HAP-1 (cell line): ENCODE data around the gene DPH1.
A peak's percentile ranks its signal among the peaks of the same experiment; 100 is the strongest.

Experiments used
- DNase-seq, 2 experiments: peaks; one replicate each; pipeline ENCODE4 v3.0.0-alpha.2; 2016 to 2020; ENCODE audit warnings: low spot score in 2 of 2
- H3K27me3 ChIP-seq: fragments of 250-450 bp; sonication (Bioruptor Pico); 2 replicates; pipeline ENCODE4 v1.5.1; 2020; ENCODE audit warnings: low read depth, mild to moderate bottlenecking, moderate library complexity
- H3K36me3 ChIP-seq: fragments of 250-450 bp; sonication (Bioruptor Pico); replicated peaks from 2 replicates; pipeline ENCODE4 v1.5.1; 2020; ENCODE audit warnings: mild to moderate bottlenecking
- H3K4me1 ChIP-seq: fragments of 250-450 bp; sonication (Bioruptor Pico); 2 replicates; pipeline ENCODE4 v1.5.1; 2020; ENCODE audit warnings: mild to moderate bottlenecking
- H3K4me3 ChIP-seq: fragments of 250-450 bp; sonication (Bioruptor Pico); 2 replicates; pipeline ENCODE4 v1.5.1; 2020; ENCODE audit warnings: mild to moderate bottlenecking, moderate library complexity
- H3K9me3 ChIP-seq: fragments of 250-450 bp; sonication (Bioruptor Pico); 2 replicates; pipeline ENCODE4 v1.5.1; 2020; ENCODE audit warnings: mild to moderate bottlenecking, moderate library complexity
- in situ Hi-C: fragments of 300-500 bp; cut with MboI; formaldehyde crosslinking; loops from 3 replicates; pipeline ENCODE4 v1.14.3; 2020; ENCODE audit warnings: low sequenced_read_pairs, inconsistent platforms, mixed read lengths

DPH1 gene

GRCh38 chr17:2041561-2042389 lies 11.8 kb downstream of the DPH1 start, which contains the start of gene OVCA2:
Gene OVCA2, plus strand, starts transcription at chr17:2042022. Its CDS starts 26 bp downstream, at chr17:2042048.
- Histone ChIP-seq H3K36me3 (peaks cover 18% of the 10 kb centered on the region), H3K4me1 (peaks cover 5% of the 10 kb centered on the region; the same call in 1 of the 2 replicates), H3K27me3 (no peaks in the 10 kb centered on the region), H3K4me3 (peak within 1 kb of the TSS; percentile 83), H3K9me3 (no peaks in the 10 kb centered on the region)
- in situ Hi-C loops = loop anchor here (25.0 kb wide), 1 partner anchor 404 kb away; the partner anchor contains the start of genes RILP, SCARF1 and SLC43A2
- DNase-seq = peak; percentile 92 to 98

- Histone ChIP-seq H3K9me3 (no peaks in the 10 kb centered on the region), H3K27me3 (no peaks in the 10 kb centered on the region), H3K4me3 (peak overlapping the region; percentile 83), H3K4me1 (peaks cover 5% of the 10 kb centered on the region; the same call in 1 of the 2 replicates), H3K36me3 (peaks cover 18% of the 10 kb centered on the region)
- in situ Hi-C loops = loop anchor here (25.0 kb wide), 1 partner anchor 405 kb away; the partner anchor contains the start of genes RILP, SCARF1 and SLC43A2
- peak in 1 of 2 experiments; percentile 56 for DNase-seq
These were observed 12.5 kb downstream of the DPH1 start for GRCh38 chr17:2042390-2042847.

GRCh38 chr17:2042933-2043332 lies 13.0 kb downstream of the DPH1 start:
- Histone ChIP-seq H3K4me3 (peak overlapping the region; percentile 83), H3K4me1 (peaks cover 5% of the 10 kb centered on the region; the same call in 1 of the 2 replicates), H3K36me3 (peaks cover 18% of the 10 kb centered on the region), H3K27me3 (no peaks in the 10 kb centered on the region), H3K9me3 (no peaks in the 10 kb centered on the region)
- in situ Hi-C loops = loop anchor here (25.0 kb wide), 1 partner anchor 406 kb away; the partner anchor contains the start of genes RILP, SCARF1 and SLC43A2
- no peak for DNase-seq

- in situ Hi-C loops = loop anchor here (25.0 kb wide), 1 partner anchor 406 kb away; the partner anchor contains the start of genes RILP, SCARF1 and SLC43A2
These were observed 13.8 kb downstream of the DPH1 start for GRCh38 chr17:2043785-2044184.

GRCh38 chr17:2044263-2044894 lies 14.4 kb downstream of the DPH1 start:
- Histone ChIP-seq H3K36me3 (peaks cover 18% of the 10 kb centered on the region), H3K9me3 (no peaks in the 10 kb centered on the region; the same call in 1 of the 2 replicates), H3K4me3 (no peak overlapping the region), H3K27me3 (no peaks in the 10 kb centered on the region), H3K4me1 (peaks cover 8% of the 10 kb centered on the region; the same call in 1 of the 2 replicates)
- in situ Hi-C loops = loop anchor here (25.0 kb wide), 1 partner anchor 407 kb away; the partner anchor contains the start of genes RILP, SCARF1 and SLC43A2
- no peak for DNase-seq

More at GRCh38 chr17:2043785-2044184, 13.8 kb downstream of the DPH1 start:
- no peak overlapping the region for H3K4me3 ChIP-seq
- H3K4me1 ChIP-seq = peaks cover 5% of the 10 kb centered on the region; the same call in 1 of the 2 replicates
- no peak for DNase-seq
- H3K9me3 ChIP-seq = no peaks in the 10 kb centered on the region
- H3K27me3 ChIP-seq = no peaks in the 10 kb centered on the region
- peaks cover 18% of the 10 kb centered on the region for H3K36me3 ChIP-seq

- Histone ChIP-seq H3K4me1 (peaks cover 7% of the 10 kb centered on the region; the same call in 1 of the 2 replicates), H3K27me3 (peaks cover 14% of the 10 kb centered on the region), H3K36me3 (peaks cover 11% of the 10 kb centered on the region), H3K9me3 (no peaks in the 10 kb centered on the region; the same call in 1 of the 2 replicates), H3K4me3 (no peak overlapping the region)
- in situ Hi-C loops = loop anchor here (25.0 kb wide), 1 partner anchor 410 kb away; the partner anchor contains the start of genes RILP, SCARF1 and SLC43A2
- no peak for DNase-seq
These were observed 17.6 kb downstream of the DPH1 start for GRCh38 chr17:2047590-2047989.

GRCh38 chr17:2048805-2049204 lies 18.9 kb downstream of the DPH1 start:
- in situ Hi-C loops = loop anchor here (25.0 kb wide), 1 partner anchor 412 kb away; the partner anchor contains the start of genes RILP, SCARF1 and SLC43A2
- peaks cover 7% of the 10 kb centered on the region; the same call in 1 of the 2 replicates for H3K4me1 ChIP-seq

GRCh38 chr17:2049333-2050299 lies 19.7 kb downstream of the DPH1 start:
- peak; percentile 47 to 88 for DNase-seq
- H3K9me3 ChIP-seq = no peaks in the 10 kb centered on the region; the same call in 1 of the 2 replicates
- H3K4me3 ChIP-seq = peak overlapping the region; percentile 38
- in situ Hi-C loops = loop anchor here (25.0 kb wide), 1 partner anchor 412 kb away; the partner anchor contains the start of genes RILP, SCARF1 and SLC43A2
- H3K36me3 ChIP-seq = no peaks in the 10 kb centered on the region; the same call in 1 of the 2 replicates
- H3K4me1 ChIP-seq = peaks cover 7% of the 10 kb centered on the region; the same call in 1 of the 2 replicates
- peaks cover 16% of the 10 kb centered on the region for H3K27me3 ChIP-seq

More at GRCh38 chr17:2048805-2049204, 18.9 kb downstream of the DPH1 start:
- Histone ChIP-seq H3K27me3 (peaks cover 16% of the 10 kb centered on the region), H3K36me3 (no peaks in the 10 kb centered on the region; the same call in 1 of the 2 replicates), H3K4me3 (no peak overlapping the region; the same call in 1 of the 2 replicates), H3K9me3 (no peaks in the 10 kb centered on the region; the same call in 1 of the 2 replicates)
- DNase-seq = no peak

GRCh38 chr17:2050300-2051060 lies 20.5 kb downstream of the DPH1 start:
- peak in 1 of 2 experiments; percentile 79 for DNase-seq
- Histone ChIP-seq H3K36me3 (no peaks in the 10 kb centered on the region), H3K4me3 (peak overlapping the region; percentile 28), H3K4me1 (peaks cover 7% of the 10 kb centered on the region; the same call in 1 of the 2 replicates), H3K27me3 (peaks cover 16% of the 10 kb centered on the region), H3K9me3 (no peaks in the 10 kb centered on the region; the same call in 1 of the 2 replicates)
- in situ Hi-C loops = no loop called here

GRCh38 chr17:2051061-2051932 lies 21.3 kb downstream of the DPH1 start:
- Histone ChIP-seq H3K36me3 (no peaks in the 10 kb centered on the region), H3K9me3 (no peaks in the 10 kb centered on the region; the same call in 1 of the 2 replicates), H3K27me3 (peaks cover 16% of the 10 kb centered on the region), H3K4me3 (no peak overlapping the region; the same call in 1 of the 2 replicates), H3K4me1 (peaks cover 7% of the 10 kb centered on the region; the same call in 1 of the 2 replicates)
- peak in 1 of 2 experiments; percentile 53 for DNase-seq
- in situ Hi-C loops = no loop called here
